Measurements from ENCODE around the gene MATN3. TPM values are rescaled to one million over a fixed set of nuclear protein-coding genes. Genes with fewer than 3 reads are reported as not detected.

The MATN3 gene
- total RNA-seq, 4 donors from 2014 or later = 0.27 to 2.3 (median 0.33) TPM; not detected in 1

DNA sequence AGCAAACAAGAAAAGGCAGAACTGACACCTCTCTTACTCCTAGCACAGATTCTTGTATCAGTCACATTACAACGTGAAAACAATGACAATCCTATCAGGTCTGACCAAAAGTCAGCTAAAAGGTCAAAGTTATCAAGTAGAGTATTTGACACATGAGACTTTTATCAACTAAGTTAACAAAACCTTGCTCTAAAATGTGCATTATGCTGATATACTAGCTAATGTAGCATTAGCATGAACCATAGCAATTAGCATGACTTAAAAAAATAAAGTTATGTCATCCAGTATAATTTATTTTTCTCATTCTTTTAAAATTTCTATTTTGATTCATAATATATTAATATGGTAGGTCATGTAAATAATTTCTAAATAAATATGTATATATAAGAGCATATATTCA lies 69.3 kb downstream of the MATN3 start:
- Histone ChIP-seq H3K9me3 (no peaks in the 10 kb centered on the region), H3K36me3 (peaks cover 0 to 6% of the 10 kb centered on the region in 2 donors), H3K4me3 (replicated peaks in 1 of 3) (no peak overlapping the region), H3K27ac (no peak overlapping the region), H3K4me1 (no peaks in the 10 kb centered on the region), H3K27me3 (no peaks in the 10 kb centered on the region)
- no peak for DNase-seq
- intact Hi-C loops (cut with DNase I) = no loop called here
- 48 to 56% methylated on average over 1 of the region's 1 CpG for WGBS, 2 donors
- TF ChIP-seq, protein P1, sequence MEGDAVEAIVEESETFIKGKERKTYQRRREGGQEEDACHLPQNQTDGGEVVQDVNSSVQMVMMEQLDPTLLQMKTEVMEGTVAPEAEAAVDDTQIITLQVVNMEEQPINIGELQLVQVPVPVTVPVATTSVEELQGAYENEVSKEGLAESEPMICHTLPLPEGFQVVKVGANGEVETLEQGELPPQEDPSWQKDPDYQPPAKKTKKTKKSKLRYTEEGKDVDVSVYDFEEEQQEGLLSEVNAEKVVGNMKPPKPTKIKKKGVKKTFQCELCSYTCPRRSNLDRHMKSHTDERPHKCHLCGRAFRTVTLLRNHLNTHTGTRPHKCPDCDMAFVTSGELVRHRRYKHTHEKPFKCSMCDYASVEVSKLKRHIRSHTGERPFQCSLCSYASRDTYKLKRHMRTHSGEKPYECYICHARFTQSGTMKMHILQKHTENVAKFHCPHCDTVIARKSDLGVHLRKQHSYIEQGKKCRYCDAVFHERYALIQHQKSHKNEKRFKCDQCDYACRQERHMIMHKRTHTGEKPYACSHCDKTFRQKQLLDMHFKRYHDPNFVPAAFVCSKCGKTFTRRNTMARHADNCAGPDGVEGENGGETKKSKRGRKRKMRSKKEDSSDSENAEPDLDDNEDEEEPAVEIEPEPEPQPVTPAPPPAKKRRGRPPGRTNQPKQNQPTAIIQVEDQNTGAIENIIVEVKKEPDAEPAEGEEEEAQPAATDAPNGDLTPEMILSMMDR (IDR thresholded peaks at IDR 0.05) = no peak
- TF ChIP-seq POLR2A (IDR thresholded peaks at IDR 0.05) = no peak

- H3K27ac ChIP-seq = no peak overlapping the region
- no peaks in the 10 kb centered on the region for H3K9me3 ChIP-seq
- intact Hi-C loops (cut with DNase I) = no loop called here
- no peaks in the 10 kb centered on the region for H3K4me1 ChIP-seq
- no peak overlapping the region for H3K4me3 ChIP-seq (replicated peaks in 1 of 3)
- H3K36me3 ChIP-seq = peaks cover 6 to 16% of the 10 kb centered on the region in 2 donors
- TF ChIP-seq, protein P1 (IDR thresholded peaks at IDR 0.05) = no peak
- no peak for TF ChIP-seq POLR2A (IDR thresholded peaks at IDR 0.05)
- no peak for DNase-seq
- H3K27me3 ChIP-seq = no peaks in the 10 kb centered on the region
These were observed 70.3 kb downstream of the MATN3 start for GRCh38 chr2:19942199-19942598.

Other genes with a start within 250 kb of the MATN3 start
- 10 to 100 TPM; 12.4 to 28.8 (median 13.7) TPM for gene TTC32, start 110.7 kb downstream of the MATN3 start, total RNA-seq
- gene WDR35, start 22.6 kb downstream of the MATN3 start, total RNA-seq = 10 to 100 TPM; 17.6 to 19.2 (median 18.1) TPM
- 100 to 1,000 TPM; 159 to 300 (median 187) TPM for gene LAPTM4A, start 39.0 kb upstream of the MATN3 start, total RNA-seq
- 10 to 100 TPM; 21.9 to 28.0 (median 24.7) TPM for gene SDC1, start 212.5 kb upstream of the MATN3 start, total RNA-seq